Right lobe of liver (tissue), 6 donors: ENCODE results near the gene ZNF521. TPM values are rescaled to one million over a fixed set of nuclear protein-coding genes. Genes with fewer than 3 reads are reported as not detected.

Experiments used
- ATAC-seq, 4 donors: fragments of 200-7000 bp; cut with Tn5 transposase; one replicate each; pipeline ENCODE4 v1.9.1; 2020; ENCODE audit warnings: mild to moderate bottlenecking in 4 of 4, moderate library complexity in 4 of 4
- DNase-seq, 3 donors: peaks; one replicate each; pipeline ENCODE4 v3.0.0-alpha.2; 2020
- H3K27ac ChIP-seq, 3 donors: fragments of 200-600 bp; one replicate each; pipeline ENCODE4 v1.8.0; 2022
- H3K27me3 ChIP-seq, 2 donors: fragments of 200-600 bp; one replicate each; pipeline ENCODE4 v1.8.0; 2022
- H3K36me3 ChIP-seq, 4 donors: fragments of 200-600 bp; sonication (generic) in 1 of 4; one replicate each; pipeline versions ENCODE4 v1.5.1 to v1.8.0; 2017 to 2022; ENCODE audit warnings: control low read depth in 1 of 4
- H3K4me1 ChIP-seq, 4 donors: fragments of 200-600 bp; sonication (generic) in 1 of 4; one replicate each; pipeline versions ENCODE4 v1.5.1 to v1.8.0; 2017 to 2022; ENCODE audit warnings: control low read depth in 1 of 4
- H3K4me3 ChIP-seq, 3 donors: fragments of 200-600 bp; one replicate each; pipeline ENCODE4 v1.8.0; 2022
- H3K9me3 ChIP-seq, 4 donors: fragments of 200-600 bp; sonication (generic) in 1 of 4; one replicate each; pipeline versions ENCODE4 v1.5.1 to v1.8.0; 2017 to 2022; ENCODE audit warnings: control low read depth in 1 of 4
- CTCF ChIP-seq, 4 donors: fragments of 200-600 bp in 3 of 4; fragments of 450-650 bp in 1 of 4; IDR thresholded peaks; one replicate each; pipeline versions ENCODE4 v1.5.1 to v1.8.0; 2016 to 2022; ENCODE audit warnings: antibody characterized with exemption in 4 of 4, mild to moderate bottlenecking in 2 of 4
- POLR2A ChIP-seq: fragments of 450-650 bp; IDR thresholded peaks from one replicate; pipeline ENCODE4 v1.6.1; 2017; ENCODE audit warnings: antibody characterized with exemption, mild to moderate bottlenecking
- WGBS: methylation state at CpG from one replicate; pipeline ENCODE4 v1.1.6; 2018; ENCODE audit warnings: low coverage, low lambda C conversion rate; ENCODE audit not compliant: insufficient coverage; ENCODE audit errors: missing lambda C conversion rate; 5-methylcytosine and 5-hydroxymethylcytosine counted together
- intact Hi-C, 2 donors: fragments of 100-400 bp; cut with DNase I; formaldehyde crosslinking; loops; one replicate each; pipeline versions ENCODE4 v1.11.2 to v1.14.1; 2022
- total RNA-seq, 6 experiments: library from RNA; depleted of rRNA in 2 of 6; stranded (reverse); fragments of >200 nt in 2 of 6; fragmentation: NEBNext Ultra II Directional in 3 of 6; extraction: Animal tissue kit (Norgen Biotek cat#: 25700) in 3 of 6; gene quantifications; one replicate each; pipeline versions ENCODE4 v1.1.0 to v1.2.4, GENCODE V29; 2016 to 2023
- donor health status: DM: no; HTN: yes; CAD: no.
- donor health status: DM: no; HTN: no; CAD: no.
- donor health status: DM: no; HTN: no; CAD: no.
- donor health status: DM: no; HTN: yes; CAD: no.
- donor health status: DM: no; HTN: yes; CAD: no.

The ZNF521 gene
- total RNA-seq, 6 experiments from 2014 or later = 0.31 to 2.9 (median 1.3) TPM

GRCh38 chr18:25147877-25148488 lies 204.0 kb downstream of the ZNF521 start:
- H3K27ac ChIP-seq = no peak overlapping the region
- no peak for DNase-seq
- H3K4me1 ChIP-seq = no peaks in the 10 kb centered on the region
- intact Hi-C loops = no loop called here
- H3K27me3 ChIP-seq = no peaks in the 10 kb centered on the region
- H3K4me3 ChIP-seq = no peak overlapping the region
- H3K36me3 ChIP-seq = no peaks in the 10 kb centered on the region
- ATAC-seq = no peak
- 63% methylated on average over 5 of the region's 5 CpGs for WGBS
- H3K9me3 ChIP-seq = no peaks in the 10 kb centered on the region
- TF ChIP-seq CTCF (IDR thresholded peaks at IDR 0.05) (no peak), POLR2A (no peak)

GRCh38 chr18:25146512-25146910 lies 205.5 kb downstream of the ZNF521 start:
- H3K27ac ChIP-seq = no peak overlapping the region
- H3K36me3 ChIP-seq = no peaks in the 10 kb centered on the region
- 38% methylated on average over 2 of the region's 2 CpGs for WGBS
- intact Hi-C loops = no loop called here
- no peaks in the 10 kb centered on the region for H3K4me1 ChIP-seq
- DNase-seq (no peak), ATAC-seq (no peak)
- no peak overlapping the region for H3K4me3 ChIP-seq
- H3K9me3 ChIP-seq = no peaks in the 10 kb centered on the region
- no peaks in the 10 kb centered on the region for H3K27me3 ChIP-seq
- TF ChIP-seq POLR2A (no peak), CTCF (IDR thresholded peaks at IDR 0.05) (no peak)

- ATAC-seq (no peak), DNase-seq (no peak)
- no peaks in the 10 kb centered on the region for H3K4me1 ChIP-seq
- WGBS = 30% methylated on average over 2 of the region's 2 CpGs
- no peaks in the 10 kb centered on the region for H3K27me3 ChIP-seq
- H3K9me3 ChIP-seq = no peaks in the 10 kb centered on the region
- no peak overlapping the region for H3K4me3 ChIP-seq
- intact Hi-C loops = no loop called here
- TF ChIP-seq POLR2A (no peak), CTCF (IDR thresholded peaks at IDR 0.05) (no peak)
- H3K36me3 ChIP-seq = no peaks in the 10 kb centered on the region
- H3K27ac ChIP-seq = no peak overlapping the region
Observed at GRCh38 chr18:25145731-25146511, 206.0 kb downstream of the ZNF521 start.

GRCh38 chr18:25144820-25145219 lies 207.1 kb downstream of the ZNF521 start:
- intact Hi-C loops = no loop called here
- ATAC-seq (no peak), DNase-seq (no peak)
- TF ChIP-seq POLR2A (no peak), CTCF (IDR thresholded peaks at IDR 0.05) (no peak)
- H3K27ac ChIP-seq = no peak overlapping the region
- no peaks in the 10 kb centered on the region for H3K4me1 ChIP-seq
- no peaks in the 10 kb centered on the region for H3K9me3 ChIP-seq
- H3K27me3 ChIP-seq = no peaks in the 10 kb centered on the region
- H3K36me3 ChIP-seq = no peaks in the 10 kb centered on the region
- WGBS = 23% methylated on average over 2 of the region's 2 CpGs
- no peak overlapping the region for H3K4me3 ChIP-seq
